Epithelial cell of proximal tubule (primary cell): ENCODE data around the gene PDXDC1. TPM values are rescaled to one million over a fixed set of nuclear protein-coding genes. Genes with fewer than 3 reads are reported as not detected.
"Not testable (repeated sequence)": the region's sequence is repeated elsewhere in the genome, so short reads cannot be mapped to it uniquely, and the experiment has no call there.

Source experiments
- DNase-seq: peaks from one replicate; pipeline ENCODE4 v3.0.0-alpha.2; 2011; ENCODE audit warnings: low read depth
- H3K4me3 ChIP-seq: 2 replicates; pipeline ENCODE4 v1.5.1; 2011; ENCODE audit warnings: low read depth, mild to moderate bottlenecking, low read length
- total RNA-seq: library from RNA; depleted of rRNA; stranded (reverse); fragments of >200 nt; gene quantifications from 2 replicates; pipeline ENCODE4 v1.2.3, GENCODE V29; 2015

PDXDC1 gene
- total RNA-seq, 1 donor from 2014 or later, result 43.9 TPM

DNA sequence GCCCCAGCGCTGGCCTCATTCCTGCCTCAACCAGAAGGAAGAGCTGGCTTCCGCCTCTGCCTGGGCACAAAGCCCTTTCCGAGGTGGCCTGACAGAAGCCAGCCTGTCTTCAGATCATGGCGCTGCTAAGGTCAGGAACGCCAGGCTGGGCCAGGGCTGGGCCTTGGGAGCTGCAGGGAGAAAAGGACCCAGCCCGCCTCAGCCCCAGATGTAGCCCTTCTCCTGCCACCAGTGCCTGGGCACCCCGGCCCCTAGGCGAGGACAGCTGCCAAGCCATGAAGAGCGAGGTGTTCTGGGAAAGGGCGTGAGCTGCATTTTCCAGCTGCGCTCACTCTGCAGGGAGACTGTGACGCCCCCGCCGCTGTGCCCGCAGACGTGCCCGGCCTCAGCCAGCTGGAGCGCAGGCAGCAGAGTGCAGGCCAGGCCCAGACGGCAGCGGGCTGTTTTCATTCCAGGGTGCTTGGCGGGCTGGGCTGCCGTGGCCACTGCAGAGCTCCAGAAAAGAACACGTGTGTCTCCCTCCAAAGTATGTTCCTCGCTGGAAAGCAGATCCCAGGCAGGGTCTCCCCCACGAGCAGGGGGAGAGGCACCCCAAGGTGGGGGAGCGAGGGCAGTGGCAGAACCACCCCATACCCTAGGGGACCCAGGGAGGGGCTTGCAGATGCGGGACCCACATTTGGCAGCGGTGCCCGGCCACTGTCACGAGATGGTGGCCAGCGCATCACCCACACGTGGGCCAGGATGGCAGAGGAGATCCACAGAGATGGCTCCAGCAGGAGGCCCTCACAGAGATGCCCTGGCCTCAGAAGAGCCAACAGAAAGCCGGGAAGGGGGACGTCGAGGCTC is 170.8 kb downstream of the PDXDC1 start:
- not testable (repeated sequence) for H3K4me3 ChIP-seq, DNase-seq

DNA sequence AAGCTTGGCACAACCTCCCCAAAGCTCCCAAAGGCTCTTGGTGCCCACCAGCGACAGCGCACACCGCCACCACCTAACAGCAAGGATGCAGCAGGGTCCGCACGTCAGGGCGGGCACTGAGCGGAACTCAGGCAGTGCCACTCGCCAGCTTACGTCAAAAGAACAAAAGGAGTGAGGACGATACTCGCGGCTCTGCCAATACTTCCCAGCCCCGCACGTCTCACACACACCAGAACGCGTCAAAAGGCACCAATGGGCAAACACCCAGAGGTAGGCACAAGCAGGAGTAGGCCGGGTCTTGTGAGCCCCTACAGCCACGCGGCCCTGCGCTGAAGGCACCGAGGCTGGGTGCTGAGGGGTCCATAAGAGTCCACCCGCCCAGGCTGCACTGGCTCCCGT is 171.4 kb downstream of the PDXDC1 start:
- not testable (repeated sequence) for H3K4me3 ChIP-seq, DNase-seq

DNA sequence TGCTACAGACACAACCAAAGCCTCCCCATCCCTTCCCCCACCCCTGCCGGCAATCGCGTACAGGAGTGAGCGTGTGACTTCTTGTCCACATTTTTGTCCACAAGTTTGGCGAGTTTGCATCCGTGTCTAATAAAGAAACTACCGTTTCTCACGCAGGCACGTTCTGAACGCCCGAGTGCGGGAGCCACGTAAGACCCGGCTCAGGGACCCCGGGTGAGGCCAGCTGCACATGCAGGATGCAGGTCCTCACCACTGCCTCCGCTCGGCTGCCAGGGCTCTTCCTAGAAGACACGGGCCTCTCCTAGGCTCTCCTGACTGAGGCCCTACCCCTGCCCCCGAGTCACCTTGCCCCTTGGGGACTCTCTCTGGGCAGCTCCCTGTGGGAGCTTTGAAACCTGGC is 174.0 kb downstream of the PDXDC1 start:
- not testable (repeated sequence) for DNase-seq, H3K4me3 ChIP-seq

DNA sequence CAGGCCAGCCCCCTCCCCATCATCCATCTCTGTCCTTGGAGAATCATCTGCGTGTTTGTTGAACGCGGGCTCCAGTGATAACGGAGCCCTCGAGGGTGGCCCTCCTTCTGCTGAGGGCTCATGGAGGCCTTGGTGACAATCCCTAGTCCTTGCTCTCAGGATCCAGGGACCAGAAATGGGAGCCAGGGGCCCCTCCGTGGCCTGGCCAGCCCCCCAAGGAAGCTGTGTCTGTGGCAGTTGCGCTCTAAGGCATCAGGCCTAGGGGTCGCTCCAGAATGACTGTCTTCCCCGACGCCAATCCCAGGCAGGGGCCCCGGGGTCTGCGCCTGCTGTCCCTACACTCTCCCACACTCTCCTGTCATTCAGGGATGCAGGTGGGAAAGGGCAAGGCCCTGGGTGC is 174.4 kb downstream of the PDXDC1 start:
- not testable (repeated sequence) for H3K4me3 ChIP-seq, DNase-seq

DNA sequence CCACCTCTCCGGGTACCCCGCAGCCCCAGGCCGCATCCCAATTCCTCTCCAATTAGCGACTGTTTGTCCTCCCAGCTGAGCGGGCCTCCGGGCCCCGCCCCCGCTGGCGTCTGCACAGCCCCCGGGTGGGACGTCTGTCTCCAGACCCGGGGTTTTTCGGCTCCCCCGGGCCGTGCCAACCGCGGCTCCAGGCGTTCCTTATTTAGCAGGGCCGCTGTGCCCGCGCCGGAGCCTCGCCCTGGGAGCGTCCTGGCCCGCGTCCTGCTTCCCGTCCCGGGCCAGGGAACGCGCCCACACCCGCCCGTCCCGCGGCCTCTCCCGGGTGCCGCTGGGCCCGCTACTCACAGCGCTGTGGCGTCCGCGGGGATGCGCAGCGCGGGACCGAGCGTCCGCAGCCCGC is 179.2 kb downstream of the PDXDC1 start:
- DNase-seq, result not testable (repeated sequence)
- peak overlapping the region; percentile 52 for H3K4me3 ChIP-seq

DNA sequence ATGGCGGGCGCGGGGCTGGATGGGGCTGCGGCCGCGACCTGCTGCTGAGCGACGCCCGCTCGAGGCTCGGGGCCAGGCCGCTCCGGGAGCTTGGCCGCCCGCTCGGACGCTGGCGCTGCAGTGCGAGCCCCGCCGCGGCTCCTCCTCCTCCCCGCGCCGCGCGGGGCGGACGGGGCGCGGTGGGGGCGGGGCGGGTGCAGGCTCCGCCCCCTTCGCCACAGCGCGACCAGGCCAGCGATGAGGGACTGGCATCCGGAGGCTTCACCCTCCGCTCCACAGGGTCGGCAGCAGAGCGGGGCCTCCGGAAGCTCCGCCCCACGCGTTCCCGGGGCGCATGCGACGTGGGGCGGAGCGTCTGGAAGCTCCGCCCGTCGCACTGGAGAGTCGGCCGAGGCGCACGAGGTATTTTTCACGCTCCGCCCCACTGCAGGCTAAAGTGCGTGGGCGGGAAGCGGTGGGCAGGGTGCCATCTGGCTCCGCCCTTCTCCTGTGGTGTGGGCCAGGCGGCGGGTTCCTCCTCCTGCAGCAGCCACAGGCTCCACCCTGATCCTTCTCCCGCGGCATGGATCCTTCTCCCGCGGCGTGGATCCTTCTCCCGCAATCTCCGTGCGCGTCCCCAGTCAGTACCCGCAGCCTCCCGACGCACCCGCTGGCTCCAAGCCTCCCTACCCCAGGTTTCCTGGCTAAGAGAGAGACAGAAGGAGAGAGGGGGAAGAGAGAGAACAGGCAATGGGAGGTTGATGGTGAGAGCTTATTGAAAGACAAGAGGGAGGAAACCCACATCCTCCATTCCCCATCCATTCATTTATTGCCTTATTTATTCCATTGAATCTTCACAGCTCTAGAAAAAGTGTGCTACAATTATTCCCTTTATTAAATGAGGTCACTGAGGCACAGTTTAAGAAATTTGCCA is 180.1 kb downstream of the PDXDC1 start:
- peak overlapping the region; percentile 39 for H3K4me3 ChIP-seq
- not testable (repeated sequence) for DNase-seq

DNA sequence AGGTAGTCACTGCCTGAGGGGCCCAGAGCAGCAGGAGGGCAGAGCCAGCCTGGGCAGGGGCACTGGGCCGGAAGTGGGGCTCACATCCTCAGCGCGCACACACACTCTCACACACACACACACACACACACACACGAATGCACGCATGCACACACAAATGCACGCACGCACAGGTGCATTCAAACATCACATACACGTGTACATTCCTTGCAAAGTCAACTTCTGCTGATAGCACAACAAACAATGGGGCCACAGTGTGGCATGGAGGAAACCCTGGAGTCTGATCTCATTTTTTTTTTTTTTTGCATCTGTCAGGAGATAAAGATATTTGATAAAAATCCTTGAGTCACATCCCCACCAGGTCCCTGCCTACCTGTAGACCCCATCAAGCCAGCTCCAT is 182.8 kb downstream of the PDXDC1 start:
- H3K4me3 ChIP-seq, DNase-seq: not testable (repeated sequence)

DNA sequence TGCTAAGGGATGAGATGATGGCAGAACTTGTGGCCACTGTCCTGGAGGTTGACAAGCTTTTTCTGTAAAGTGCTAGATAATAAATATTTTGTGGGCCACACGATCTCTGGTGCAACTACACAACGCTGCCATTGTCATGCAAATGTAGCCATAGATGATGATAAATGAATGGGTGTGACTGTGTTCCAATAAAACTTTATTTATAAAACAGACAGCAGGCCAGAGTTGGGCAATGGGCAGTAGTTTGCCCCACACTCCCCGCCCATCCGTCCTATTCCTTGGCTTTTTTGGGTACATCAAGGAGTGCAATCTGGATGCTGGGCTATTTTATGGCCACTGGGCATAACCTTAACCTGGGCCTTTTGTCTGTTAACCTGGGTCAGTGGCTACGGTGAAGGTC is 184.8 kb downstream of the PDXDC1 start:
- H3K4me3 ChIP-seq, DNase-seq: not testable (repeated sequence)

DNA sequence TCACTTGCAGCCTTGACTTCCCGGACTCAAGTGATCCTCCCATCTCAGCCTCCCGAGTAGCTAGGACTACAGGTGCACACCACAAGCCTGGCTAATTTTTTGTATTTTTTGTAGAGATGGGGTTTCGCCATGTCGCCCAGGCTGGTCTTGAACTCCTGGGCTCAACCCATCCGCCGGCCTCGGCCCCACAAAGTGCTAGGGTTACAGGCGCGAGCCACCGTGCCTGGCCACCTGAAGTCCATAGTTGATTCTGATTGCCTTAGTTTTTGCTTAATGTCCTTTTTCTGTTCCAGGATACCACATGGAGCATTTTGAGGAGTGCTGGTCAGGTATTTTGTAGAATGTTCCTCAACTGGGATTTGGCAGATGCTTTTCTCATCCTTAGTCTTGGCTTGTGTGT is 185.7 kb downstream of the PDXDC1 start:
- not testable (repeated sequence) for H3K4me3 ChIP-seq, DNase-seq

DNA sequence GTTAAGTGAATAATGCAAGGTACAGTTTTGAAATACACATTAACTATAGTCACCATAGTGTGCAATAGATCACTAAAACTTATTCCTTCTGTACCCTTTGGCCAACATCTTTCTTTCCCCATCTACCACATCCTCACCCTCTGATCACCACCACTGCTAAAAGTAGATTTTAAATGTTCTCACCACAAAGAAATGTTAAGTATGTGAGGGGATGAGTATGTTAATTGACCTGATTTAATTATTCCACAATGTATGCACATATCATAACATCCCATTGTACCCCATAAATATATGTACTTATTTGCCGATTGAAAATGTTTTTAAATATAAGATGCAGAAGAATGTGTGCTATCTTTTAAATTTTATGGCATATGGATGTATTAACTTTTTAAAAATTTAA is 188.2 kb downstream of the PDXDC1 start:
- H3K4me3 ChIP-seq, DNase-seq: not testable (repeated sequence)

DNA sequence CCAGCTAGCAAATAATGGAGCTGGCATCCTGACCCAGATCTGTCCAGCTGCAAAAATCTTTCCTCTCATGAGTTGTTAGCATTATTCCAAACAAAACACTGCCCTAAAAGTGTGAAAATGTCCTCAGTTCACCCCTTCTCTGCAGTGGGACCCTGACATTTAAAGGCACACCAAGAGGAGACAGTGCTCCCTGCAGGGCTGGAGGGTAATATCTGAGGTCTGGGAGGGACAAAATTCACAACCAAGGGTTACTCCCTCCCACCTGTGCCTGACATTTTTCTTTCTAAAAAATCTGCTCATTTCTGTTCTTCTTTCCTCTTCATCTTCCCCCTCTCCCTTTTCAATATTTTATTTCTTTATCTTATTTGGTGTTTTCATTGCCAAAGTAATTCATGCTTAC is 191.4 kb downstream of the PDXDC1 start:
- not testable (repeated sequence) for DNase-seq, H3K4me3 ChIP-seq

DNA sequence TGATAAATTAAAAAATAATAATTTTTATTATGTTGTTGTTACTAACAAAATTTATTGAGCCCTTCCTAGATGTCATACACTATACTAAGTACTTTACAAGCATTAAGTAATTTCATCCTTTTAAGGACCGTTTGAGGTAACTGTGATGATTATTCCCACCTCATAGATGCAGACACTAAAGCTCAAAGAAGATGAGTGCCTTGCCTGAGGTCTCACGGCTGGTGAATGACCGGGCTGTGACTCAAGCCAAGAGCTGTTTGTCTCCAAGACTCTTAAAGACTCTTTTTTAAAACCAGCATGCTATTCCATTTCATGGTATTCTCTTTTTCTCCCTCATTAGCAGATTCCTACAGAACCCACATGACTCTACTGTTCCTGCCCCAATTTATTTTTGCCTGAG is 193.5 kb downstream of the PDXDC1 start:
- H3K4me3 ChIP-seq, DNase-seq: not testable (repeated sequence)

DNA sequence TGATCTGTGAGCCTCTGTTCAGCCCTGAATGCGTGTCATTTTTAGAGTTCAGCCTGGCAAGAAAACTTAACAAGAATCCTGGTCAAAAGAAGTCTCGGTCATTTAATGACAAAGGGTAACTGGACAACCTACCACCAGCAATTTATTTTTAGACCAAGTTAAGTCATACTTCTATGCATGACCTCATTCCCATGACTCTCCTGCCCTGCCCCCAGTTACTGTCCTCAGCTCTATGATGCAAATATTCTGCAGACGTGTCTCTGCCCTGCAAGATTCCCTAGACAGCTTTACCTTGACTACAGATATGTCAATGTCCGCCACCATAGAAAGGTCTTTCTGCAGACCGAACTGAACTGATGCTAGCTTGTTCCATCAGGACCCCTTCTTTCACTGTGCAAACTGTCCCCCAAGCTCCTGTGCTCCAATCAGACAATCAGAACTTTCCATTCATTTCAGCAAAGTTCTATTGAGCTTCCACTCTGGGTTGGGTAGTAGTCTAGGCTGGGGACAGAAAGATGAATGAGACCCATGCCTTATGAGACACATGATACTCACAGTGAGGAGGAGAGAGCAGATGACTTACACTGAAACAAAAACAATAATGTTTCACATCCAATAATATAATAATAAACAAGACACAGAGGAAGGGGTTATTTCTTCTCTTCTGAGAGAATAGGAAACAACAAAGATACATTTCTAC is 194.3 kb downstream of the PDXDC1 start:
- H3K4me3 ChIP-seq, DNase-seq: not testable (repeated sequence)

DNA sequence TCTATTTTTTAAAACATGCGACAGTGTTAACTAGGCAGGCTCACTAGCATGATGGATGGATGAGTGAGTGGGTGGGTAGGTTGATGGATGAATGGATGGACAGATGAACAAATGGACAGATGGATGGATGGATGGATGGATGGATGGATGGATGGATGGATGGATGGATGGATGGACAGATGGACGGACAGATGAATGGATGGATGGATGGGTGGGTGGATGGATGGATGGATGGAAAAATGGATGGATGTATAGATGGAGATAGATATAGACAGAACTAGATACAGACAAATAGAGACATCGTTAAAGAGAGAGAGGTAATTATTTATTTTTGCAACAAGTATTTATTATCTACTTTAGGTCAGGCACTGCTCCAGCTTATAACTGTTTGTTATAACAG is 205.1 kb downstream of the PDXDC1 start:
- not testable (repeated sequence) for H3K4me3 ChIP-seq, DNase-seq

DNA sequence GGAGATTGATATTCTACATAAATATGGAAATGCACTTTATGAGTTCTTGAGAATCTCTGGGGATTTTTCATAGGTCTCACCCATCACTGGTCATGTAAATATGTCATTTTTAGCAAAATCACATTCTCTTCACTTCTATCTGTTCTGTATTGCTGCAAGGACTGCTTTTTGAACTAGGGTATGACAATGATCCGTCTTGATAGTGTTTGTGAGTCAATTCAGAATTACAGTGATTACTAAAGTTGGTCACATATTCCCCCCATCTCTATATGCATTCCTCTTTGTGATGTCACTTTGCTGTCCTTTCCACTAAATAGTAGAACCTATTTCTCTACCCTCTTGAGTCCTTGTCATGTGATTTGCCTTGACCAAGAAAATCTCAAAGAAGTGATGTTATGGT is 206.1 kb downstream of the PDXDC1 start:
- not testable (repeated sequence) for DNase-seq, H3K4me3 ChIP-seq

DNA sequence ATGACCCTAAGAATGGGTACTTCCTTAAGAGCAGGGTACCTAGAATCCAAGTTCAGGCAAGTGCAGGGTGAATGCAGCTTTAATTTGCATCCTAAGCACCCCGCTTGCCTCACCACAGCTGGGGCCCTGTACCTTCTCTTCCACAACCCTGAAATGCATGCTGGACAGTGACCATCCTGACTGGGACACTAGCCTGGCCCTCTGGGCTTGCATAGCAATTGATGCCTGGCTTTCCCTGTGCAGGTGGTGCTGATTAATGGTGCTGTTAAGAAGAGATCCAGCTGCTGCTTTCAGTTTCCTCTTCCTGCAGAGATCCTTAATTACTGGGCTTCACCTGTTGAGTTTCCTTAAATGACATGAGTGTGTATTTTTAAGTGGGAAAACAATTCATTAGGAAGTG is 209.2 kb downstream of the PDXDC1 start:
- not testable (repeated sequence) for DNase-seq, H3K4me3 ChIP-seq
